Suprapubic skin (tissue), 4 donors: Measurements from ENCODE around the gene LPIN1. TPM values are rescaled to one million over a fixed set of nuclear protein-coding genes. Genes with fewer than 3 reads are reported as not detected.

Experiments
- DNase-seq, 2 donors: peaks; one replicate each; pipeline ENCODE4 v3.0.0-alpha.2; 2019; ENCODE audit warnings: low spot score in 2 of 2
- H3K27ac ChIP-seq: fragments of 200-600 bp; sonication (generic); one replicate; pipeline ENCODE4 v1.5.1; 2019
- H3K27me3 ChIP-seq: fragments of 200-600 bp; sonication (generic); one replicate; pipeline ENCODE4 v1.5.1; 2019
- H3K36me3 ChIP-seq: fragments of 200-600 bp; sonication (generic); one replicate; pipeline ENCODE4 v1.5.1; 2019
- H3K4me1 ChIP-seq: fragments of 200-600 bp; sonication (generic); one replicate; pipeline ENCODE4 v1.5.1; 2019
- H3K4me3 ChIP-seq: fragments of 200-600 bp; sonication (generic); one replicate; pipeline ENCODE4 v1.5.1; 2019; ENCODE audit warnings: mild to moderate bottlenecking
- H3K9me3 ChIP-seq: fragments of 200-600 bp; sonication (generic); one replicate; pipeline ENCODE4 v1.5.1; 2019
- EP300 ChIP-seq: sonication (generic); formaldehyde crosslinking; IDR thresholded peaks from one replicate; pipeline ENCODE4 v1.6.1; 2017; ENCODE audit warnings: antibody characterized with exemption
- POLR2A ChIP-seq, 2 donors: fragments of 450-650 bp; IDR thresholded peaks; one replicate each; pipeline ENCODE4 v1.6.1; 2017; ENCODE audit warnings: antibody characterized with exemption in 2 of 2, mild to moderate bottlenecking in 2 of 2, moderate library complexity in 2 of 2
- POLR2AphosphoS5 ChIP-seq, 3 donors: sonication (generic); formaldehyde crosslinking; IDR thresholded peaks; one replicate each; pipeline ENCODE4 v1.6.1; 2017; ENCODE audit warnings: antibody characterized with exemption in 3 of 3
- WGBS: methylation state at CpG from one replicate; pipeline ENCODE4 v1.1.5; 2018; 5-methylcytosine and 5-hydroxymethylcytosine counted together
- total RNA-seq, 4 donors: library from RNA; depleted of rRNA; stranded (reverse); fragments of >200 nt; gene quantifications; one replicate each; pipeline ENCODE4 v1.1.0, GENCODE V29; 2016
- TF ChIP-seq, protein P1 (sequence below), 2 donors: fragments of 200-600 bp in 1 of 2; fragments of 450-650 bp in 1 of 2; sonication (generic) in 1 of 2; IDR thresholded peaks; one replicate each; pipeline ENCODE4 v1.5.1; 2016 to 2019; ENCODE audit warnings: antibody characterized with exemption in 2 of 2, mild to moderate bottlenecking in 1 of 2, moderate library complexity in 1 of 2

LPIN1 gene
- total RNA-seq, 4 donors from 2014 or later = 25.9 to 71.9 (median 52.5) TPM

DNA sequence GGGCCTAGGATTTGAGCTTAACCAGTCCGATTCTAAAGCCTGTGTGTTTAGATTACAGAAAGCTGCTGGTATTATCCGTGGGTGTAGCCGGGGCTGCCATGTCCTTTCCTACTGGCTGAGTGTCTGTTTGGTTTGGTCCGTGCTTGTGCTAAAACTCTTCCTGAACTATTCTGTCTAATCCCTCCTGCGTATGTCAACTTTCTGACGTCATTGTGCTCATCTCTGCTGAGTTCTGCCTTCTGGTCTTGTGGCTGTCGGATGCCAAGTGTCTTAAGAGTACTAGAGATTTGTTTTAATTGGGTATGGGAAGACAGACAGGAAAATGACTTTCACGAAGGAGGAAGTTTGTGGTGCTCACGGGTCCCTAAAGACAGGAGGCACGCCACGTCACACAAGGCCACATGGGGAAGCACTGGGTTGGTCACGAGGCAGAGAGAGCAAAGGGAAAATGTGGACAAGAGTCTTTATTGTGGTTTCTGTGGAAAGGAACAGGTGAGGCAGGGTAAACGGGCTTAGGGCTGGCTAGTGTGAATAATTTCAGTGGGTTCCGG lies 44.6 kb upstream of the LPIN1 start:
- no peaks in the 10 kb centered on the region for H3K27me3 ChIP-seq
- TF ChIP-seq EP300 (no peak), POLR2AphosphoS5 (IDR thresholded peaks at IDR 0.05) (no peak), POLR2A (IDR thresholded peaks at IDR 0.05) (no peak)
- TF ChIP-seq, protein P1, sequence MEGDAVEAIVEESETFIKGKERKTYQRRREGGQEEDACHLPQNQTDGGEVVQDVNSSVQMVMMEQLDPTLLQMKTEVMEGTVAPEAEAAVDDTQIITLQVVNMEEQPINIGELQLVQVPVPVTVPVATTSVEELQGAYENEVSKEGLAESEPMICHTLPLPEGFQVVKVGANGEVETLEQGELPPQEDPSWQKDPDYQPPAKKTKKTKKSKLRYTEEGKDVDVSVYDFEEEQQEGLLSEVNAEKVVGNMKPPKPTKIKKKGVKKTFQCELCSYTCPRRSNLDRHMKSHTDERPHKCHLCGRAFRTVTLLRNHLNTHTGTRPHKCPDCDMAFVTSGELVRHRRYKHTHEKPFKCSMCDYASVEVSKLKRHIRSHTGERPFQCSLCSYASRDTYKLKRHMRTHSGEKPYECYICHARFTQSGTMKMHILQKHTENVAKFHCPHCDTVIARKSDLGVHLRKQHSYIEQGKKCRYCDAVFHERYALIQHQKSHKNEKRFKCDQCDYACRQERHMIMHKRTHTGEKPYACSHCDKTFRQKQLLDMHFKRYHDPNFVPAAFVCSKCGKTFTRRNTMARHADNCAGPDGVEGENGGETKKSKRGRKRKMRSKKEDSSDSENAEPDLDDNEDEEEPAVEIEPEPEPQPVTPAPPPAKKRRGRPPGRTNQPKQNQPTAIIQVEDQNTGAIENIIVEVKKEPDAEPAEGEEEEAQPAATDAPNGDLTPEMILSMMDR (IDR thresholded peaks at IDR 0.05) = no peak
- no peaks in the 10 kb centered on the region for H3K9me3 ChIP-seq
- peaks cover 18% of the 10 kb centered on the region for H3K4me1 ChIP-seq
- no peaks in the 10 kb centered on the region for H3K36me3 ChIP-seq
- WGBS = 73% methylated on average over 14 of the region's 14 CpGs
- no peak overlapping the region for H3K4me3 ChIP-seq
- DNase-seq = no peak
- no peak overlapping the region for H3K27ac ChIP-seq

DNA sequence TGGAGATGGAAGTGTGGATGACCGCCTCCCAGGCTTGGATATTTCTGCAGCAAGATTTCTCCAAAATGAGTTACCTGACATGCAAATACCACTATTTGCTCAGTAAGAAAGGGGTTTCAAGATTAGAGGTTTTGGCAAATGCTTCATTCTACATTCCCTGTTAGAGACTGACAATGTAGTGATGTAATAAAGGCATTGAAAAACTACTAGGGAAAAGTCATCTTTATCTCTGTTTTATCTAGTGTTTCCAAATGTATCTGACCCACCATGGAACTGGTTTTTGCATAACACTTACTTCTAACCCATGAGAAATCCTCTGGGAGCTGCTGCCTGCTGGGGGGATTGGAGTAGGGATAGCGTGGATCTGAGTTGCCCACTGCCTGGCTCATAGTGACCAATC lies 43.5 kb upstream of the LPIN1 start:
- DNase-seq = no peak
- H3K4me1 ChIP-seq = peaks cover 7% of the 10 kb centered on the region
- H3K27me3 ChIP-seq = no peaks in the 10 kb centered on the region
- no peaks in the 10 kb centered on the region for H3K36me3 ChIP-seq
- no peak overlapping the region for H3K4me3 ChIP-seq
- no peak overlapping the region for H3K27ac ChIP-seq
- no peaks in the 10 kb centered on the region for H3K9me3 ChIP-seq
- 97% methylated on average over 2 of the region's 2 CpGs for WGBS
- TF ChIP-seq POLR2AphosphoS5 (IDR thresholded peaks at IDR 0.05) = no peak
- TF ChIP-seq EP300 = no peak
- TF ChIP-seq, protein P1 (IDR thresholded peaks at IDR 0.05) = no peak
- TF ChIP-seq POLR2A (IDR thresholded peaks at IDR 0.05) = no peak

DNA sequence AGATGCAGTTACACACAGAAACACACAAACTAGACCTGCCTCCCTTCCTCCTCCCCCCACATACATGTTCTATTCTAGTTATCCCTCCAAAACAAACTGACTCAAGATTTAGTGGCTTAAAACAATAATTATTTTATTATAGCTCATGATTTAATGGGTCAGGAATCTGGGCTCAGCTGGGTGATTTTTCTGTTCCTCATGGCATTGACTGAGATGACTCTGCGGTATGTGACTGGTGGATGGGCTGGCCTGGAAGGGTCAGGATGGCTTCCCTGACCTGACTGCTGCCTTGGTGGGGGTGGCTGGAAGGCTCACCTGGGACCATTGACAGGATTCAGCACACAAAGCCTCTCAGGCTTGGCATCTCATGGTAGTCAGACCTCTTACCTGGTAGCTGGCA lies 42.7 kb upstream of the LPIN1 start:
- no peak overlapping the region for H3K4me3 ChIP-seq
- H3K4me1 ChIP-seq = peaks cover 1% of the 10 kb centered on the region
- WGBS = 71% methylated on average over 1 of the region's 1 CpG
- H3K27me3 ChIP-seq = no peaks in the 10 kb centered on the region
- no peak overlapping the region for H3K27ac ChIP-seq
- no peaks in the 10 kb centered on the region for H3K9me3 ChIP-seq
- TF ChIP-seq EP300 (no peak), POLR2AphosphoS5 (IDR thresholded peaks at IDR 0.05) (no peak), POLR2A (IDR thresholded peaks at IDR 0.05) (no peak)
- TF ChIP-seq, protein P1 (IDR thresholded peaks at IDR 0.05) = no peak
- no peak for DNase-seq
- no peaks in the 10 kb centered on the region for H3K36me3 ChIP-seq

DNA sequence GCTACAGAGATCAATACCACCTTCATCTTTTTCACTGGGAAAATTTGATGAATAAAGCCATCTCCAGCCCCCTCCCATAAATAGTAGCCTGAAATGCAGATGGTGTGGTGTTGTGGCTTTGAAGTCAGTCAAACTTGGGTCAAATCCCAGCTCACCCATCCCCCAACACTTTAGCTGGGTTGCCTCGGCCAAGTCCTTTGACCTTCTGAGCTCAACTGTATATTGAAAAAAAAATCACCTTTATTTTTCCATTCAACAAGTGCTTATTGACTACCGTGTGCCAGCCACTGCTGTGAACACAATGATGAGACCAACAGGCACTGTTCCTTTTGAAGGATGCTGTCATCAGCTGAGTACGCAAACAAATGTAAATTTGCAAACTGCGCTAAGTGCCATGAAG lies 41.4 kb upstream of the LPIN1 start:
- Histone ChIP-seq H3K27ac (no peak overlapping the region), H3K9me3 (no peaks in the 10 kb centered on the region), H3K4me3 (no peak overlapping the region), H3K36me3 (no peaks in the 10 kb centered on the region), H3K27me3 (no peaks in the 10 kb centered on the region), H3K4me1 (peaks cover 2% of the 10 kb centered on the region)
- 86% methylated on average over 4 of the region's 4 CpGs for WGBS
- TF ChIP-seq EP300 (no peak), POLR2A (IDR thresholded peaks at IDR 0.05) (no peak)
- TF ChIP-seq, protein P1 (IDR thresholded peaks at IDR 0.05) = no peak
- peak in 1 of 2 donors; percentile 15 for DNase-seq

DNA sequence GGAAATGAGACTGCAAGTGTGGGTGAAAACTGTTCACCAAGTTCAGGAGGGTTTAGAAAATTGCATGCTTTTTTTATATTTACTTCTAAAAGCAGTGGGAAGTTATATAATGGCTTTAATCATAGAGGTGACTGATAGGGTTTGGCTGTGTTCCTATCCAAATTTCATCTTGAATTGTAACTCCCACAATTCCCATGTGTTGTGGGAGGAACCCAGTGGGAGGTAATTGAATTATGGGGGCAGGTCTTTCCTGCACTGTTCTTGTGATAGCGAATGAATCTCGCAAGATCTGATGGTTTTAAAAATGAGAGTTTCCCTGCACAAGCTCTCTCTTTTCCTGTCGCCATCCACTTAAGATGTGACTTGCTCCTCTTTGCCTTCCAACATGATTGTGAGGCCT lies 40.7 kb upstream of the LPIN1 start:
- Histone ChIP-seq H3K4me3 (no peak overlapping the region), H3K9me3 (no peaks in the 10 kb centered on the region), H3K36me3 (no peaks in the 10 kb centered on the region), H3K27me3 (no peaks in the 10 kb centered on the region), H3K4me1 (peaks cover 7% of the 10 kb centered on the region), H3K27ac (no peak overlapping the region)
- TF ChIP-seq EP300 = no peak
- TF ChIP-seq, protein P1 (IDR thresholded peaks at IDR 0.05) = no peak
- TF ChIP-seq POLR2A (IDR thresholded peaks at IDR 0.05) = no peak
- no peak for TF ChIP-seq POLR2AphosphoS5 (IDR thresholded peaks at IDR 0.05)
- 92% methylated on average over 3 of the region's 3 CpGs for WGBS
- DNase-seq = no peak
